ENCODE measurements around the gene RCAN2.

The RCAN2 gene

DNA sequence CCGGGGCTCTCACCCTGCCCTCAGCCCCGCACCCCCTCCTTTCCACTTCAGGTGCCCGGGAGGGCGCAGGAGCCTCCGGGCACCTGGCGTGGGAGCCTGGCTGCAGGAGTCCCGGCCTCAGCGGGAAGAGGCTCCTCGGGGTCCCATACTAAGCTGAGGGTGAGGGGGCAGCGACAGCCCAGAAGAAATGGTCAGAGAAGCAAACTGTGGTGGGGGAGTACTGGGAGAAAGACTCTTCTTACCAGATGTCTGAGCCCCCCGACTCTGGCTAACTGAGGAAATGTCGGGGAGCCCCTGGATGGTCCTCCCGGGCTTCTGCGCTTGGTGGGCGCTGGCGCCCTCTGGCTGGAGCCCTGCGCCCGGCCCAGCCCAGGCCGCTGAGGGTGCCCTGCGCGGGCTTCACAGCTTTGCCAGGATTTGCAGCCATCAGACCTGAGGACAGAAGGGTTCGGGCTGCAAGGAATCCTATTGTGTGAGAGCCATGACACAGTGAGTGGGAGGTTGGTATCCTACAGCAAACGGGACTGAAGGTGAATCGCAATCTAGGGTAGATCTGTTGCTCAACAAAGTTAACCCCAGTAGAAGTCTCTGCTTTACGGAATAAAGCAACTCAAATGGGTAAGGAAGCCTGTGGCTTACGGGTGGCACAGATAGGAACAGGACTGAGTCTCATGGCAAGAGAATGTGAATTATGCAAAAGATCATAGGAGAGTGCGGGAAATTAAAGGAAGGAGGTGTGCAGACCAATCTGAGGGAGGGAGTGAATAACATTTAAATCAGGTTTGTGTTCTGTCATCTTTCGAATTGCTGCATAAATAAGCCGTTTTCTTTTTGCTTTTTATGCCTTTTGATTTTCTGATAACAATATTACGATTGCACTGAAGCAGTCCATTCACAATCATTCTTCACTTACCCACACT, 639 bp upstream of the RCAN2 start:
- no peak for DNase-seq (ENCODE audit: low read depth in 2 of 2)

DNA sequence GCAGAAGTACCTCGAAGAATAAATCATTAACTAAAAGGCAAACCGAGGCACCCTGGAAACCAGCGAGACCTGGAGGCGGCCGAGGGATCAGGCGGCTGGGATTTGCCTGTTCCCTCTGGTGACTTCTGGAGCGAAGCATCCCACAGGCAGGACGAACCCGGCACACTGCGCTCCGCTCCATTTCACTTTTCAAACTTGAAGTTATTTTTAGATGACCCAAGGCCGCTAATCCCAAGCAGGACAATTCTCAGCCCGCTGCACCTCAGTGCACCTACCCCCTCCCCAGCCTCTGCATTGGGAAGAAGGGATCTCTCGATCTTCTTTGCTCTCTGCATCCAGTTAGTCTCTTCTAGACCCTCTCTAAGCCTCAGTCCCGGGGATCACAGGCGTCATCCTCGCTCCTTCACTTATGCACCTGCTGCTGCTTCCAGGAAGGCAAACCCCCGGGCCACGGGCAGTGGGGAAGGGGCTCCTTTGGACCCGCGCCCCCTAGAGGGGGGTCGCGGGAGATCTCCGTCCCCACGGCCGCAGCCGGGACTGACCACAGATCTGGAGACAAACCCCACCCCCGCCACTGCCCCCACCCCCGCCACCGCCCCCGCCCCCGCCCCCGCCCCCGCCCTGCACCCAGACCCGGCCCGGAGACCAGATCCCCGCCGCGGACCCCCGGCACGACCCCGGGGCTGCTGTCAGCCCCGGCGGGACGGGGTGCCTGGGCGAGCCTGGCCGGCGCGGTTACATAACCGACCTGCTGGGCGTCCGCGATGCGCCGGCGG, 636 bp downstream of the RCAN2 start:
- DNase-seq (ENCODE audit: low read depth in 2 of 2) = no peak

DNA sequence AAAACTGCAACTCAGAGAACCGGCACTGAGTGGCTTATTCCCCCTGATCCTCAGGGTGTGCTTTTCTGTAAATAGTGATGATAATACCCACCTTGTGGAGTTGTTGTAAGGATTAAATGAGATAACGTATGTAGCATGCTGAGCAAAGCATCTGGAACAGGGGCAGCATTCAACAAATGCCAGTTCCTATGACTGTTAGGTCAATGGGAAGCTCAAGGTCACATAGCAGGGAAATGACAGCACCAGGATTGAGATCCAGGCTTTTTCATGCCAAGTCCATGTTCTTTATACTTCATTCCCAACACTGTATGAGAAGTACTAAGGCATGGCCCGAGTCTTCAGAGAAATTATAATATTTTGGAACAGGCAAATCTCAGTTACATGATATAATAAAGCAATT, 5.1 kb downstream of the RCAN2 start:
- no peak for DNase-seq (ENCODE audit: low read depth in 2 of 2)

DNA sequence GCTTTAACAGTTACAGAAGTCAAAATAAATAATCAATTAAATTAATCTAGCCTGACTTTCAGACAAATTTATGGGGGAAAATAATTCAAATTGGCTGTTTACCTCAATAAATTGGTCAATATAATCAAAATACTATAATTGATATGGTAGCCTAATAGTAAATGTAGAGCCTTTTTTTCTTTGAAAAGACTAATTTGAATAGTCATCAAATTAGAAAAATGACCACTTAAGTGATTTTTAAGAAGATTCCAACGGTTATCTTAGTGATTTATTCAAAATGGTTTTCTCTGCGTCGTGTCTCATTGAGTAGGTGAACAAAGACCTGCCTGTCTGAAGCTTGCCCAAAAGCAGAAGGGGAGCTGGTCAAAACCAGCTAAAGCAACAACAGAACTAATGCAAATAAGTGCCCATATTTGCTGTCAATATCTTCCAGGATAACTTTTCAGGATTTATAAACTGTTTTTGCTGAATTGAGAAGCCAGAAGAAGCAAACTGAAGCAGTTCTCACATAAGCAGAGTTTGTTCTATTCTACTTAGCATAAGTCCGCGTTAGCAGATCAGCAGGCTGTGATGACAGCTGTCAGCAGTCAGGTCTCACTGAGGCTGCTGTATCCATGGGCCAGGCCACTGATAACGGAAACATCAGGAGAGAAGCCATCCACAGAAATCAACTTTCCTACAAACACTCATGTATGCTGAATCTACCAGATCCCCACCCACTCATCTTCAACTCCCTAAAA, 7.0 kb downstream of the RCAN2 start:
- no peak for DNase-seq (ENCODE audit: low read depth in 2 of 2)

DNA sequence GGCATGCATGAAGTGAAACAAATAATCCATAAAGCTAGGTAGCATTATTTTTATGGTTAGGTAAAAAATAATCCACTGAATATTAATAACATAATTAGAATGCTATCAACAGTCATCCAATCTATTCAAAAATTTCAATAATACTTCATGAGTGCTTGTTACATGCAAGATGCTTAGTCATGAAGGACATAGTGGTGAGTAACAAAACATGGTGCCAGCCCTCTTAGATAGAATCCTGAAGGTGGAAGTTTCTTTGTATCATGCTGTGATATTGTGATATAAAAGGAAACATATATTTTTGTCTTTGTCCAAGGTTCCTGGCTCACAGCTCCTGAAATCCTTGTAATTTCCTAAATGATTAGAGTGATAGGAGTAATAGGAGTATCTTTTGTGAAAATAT, 14.9 kb downstream of the RCAN2 start:
- no peak for DNase-seq (ENCODE audit: low read depth in 2 of 2)

DNA sequence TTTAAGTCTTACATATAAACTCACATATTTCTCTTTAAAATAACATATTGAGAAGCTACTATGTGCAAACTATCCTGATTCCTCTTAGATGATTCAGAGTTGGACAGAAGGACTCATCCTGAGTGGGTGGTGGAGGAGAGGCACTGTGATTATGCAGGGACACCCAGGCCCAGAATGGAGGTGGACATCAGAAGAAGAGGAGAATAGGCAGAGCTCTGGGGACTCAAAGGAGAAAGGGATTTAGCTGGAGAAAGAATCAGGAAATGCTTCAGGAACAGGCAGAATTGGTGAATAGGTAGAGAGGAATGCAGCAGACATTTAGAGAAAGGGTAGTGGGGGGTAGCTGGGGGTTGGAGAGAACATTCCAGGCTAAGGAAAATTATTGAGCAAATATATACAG, 17.4 kb downstream of the RCAN2 start:
- DNase-seq (ENCODE audit: low read depth in 2 of 2) = no peak

DNA sequence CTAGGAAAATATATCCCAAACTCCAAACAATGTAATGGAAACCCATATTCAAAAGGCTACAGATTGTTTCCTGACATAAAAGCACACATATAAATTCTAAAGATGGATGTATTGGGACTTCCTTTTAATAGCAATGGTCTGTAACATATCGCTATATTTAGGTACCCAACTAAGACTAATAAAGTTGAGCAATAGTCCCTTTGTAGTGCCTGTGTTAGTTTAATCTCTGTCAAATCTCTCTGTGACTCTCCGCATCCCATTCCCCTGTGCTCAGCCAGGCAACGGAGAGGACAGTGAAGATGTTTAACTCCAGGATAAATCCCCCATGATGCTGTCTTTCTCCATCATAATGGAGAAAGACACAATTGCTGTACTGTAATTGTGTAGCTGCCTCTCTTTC, 19.0 kb downstream of the RCAN2 start:
- DNase-seq (ENCODE audit: low read depth in 2 of 2) = no peak

DNA sequence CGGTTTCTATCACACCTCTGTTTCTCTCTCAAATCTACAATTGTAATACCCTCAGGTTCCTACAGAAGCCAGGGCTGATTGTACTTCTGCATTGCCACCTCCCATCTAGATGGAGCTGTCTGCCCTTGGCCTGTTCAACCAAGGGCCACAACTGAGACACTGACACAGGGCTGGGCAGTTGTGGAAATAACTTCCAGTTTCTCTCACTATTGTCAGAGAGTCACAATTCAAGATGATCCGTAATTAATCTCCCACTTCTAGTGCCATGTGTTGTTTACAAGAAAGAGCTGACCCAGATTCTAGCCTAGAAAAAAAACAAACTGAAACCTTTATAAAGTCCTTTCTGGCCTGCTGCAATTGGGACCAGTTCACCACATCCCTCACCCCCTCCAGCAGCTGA, 22.2 kb downstream of the RCAN2 start:
- DNase-seq (ENCODE audit: low read depth in 2 of 2) = no peak

DNA sequence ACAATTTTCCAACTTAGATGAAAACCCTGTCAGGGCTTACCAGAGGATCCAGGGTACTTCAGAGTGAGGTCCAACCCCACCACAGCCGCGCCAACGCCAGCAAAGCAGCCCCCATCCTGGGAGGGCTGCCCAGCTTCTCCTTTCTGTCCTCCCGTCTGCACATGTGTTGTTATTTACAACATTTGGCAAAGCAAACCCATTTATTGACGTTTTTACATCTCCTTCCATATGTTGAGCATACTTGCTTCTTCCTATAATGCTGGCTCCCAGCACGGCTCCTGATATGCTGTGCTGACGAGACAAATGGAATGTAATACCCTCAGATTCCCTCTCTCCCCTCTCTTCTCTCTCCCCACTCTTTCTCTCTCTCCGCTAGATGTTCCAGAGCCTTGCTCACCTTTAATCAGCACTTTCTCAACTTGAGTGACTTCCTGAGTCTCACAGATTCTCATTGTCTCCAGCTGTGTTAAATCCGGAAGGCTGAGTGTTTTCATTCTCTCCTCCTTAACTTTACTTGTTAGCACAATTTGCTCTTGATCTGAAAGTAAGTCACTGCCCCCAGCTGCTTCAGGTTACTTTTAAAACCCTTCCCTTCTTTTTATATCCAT, 22.7 kb downstream of the RCAN2 start:
- DNase-seq (ENCODE audit: low read depth in 2 of 2) = no peak

DNA sequence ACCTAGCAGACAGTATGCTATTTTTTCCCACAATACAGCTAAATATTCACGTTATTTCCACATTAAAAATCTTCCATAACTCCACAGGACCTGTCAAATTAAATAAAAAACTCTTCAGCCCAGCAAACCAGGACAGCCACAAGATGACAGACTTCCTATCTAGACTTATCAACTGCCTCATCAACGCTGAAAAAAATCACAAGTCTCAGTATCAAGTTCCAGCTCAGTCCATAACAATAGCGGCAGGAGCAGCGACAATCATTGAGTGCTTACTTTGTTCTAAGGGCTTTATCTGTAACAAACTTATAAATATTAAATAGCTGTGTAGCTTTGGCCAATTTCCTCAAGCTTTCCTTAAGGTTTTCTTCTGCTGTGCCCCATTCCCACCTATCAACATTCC, 24.7 kb downstream of the RCAN2 start:
- DNase-seq (ENCODE audit: low read depth in 2 of 2) = no peak

DNA sequence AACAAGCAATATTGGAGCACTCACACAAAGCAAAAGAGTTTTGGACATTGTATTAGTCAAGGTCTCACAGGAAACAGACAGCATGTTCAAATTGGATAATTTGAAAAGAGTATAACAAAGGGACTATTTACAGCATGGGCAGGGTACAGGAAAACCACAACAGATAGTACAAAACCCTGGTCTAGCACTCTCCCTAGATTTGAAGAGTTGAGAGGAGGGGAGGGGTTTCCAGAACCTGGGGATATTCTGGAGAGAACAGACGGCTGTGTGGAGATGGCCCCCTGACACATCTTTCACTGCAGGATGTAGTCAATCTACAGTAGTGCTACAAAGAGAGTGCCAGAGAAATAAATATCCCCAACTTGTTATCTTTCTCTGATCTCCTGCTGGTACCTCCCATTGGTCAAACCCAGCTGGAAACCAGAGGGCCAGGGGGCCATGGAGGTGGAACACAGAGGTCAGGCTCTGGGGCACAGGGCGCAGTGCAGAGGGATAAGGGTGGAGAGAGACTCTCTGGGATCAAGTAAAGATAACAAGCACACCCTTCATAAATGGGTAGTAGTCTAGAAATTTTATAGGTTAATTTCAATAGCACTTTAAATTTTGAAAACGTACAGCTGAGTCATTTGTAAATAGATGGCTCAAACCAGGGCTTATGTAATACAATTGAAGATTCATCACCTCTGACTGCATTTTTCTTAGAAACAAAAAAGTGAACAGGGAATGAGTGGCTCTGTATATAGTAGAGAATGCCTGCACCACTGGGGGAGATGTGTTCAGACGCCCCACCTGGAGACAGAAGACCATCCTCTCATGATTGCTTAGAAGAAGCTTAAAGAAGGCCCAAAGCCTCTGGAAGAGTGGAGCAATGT, 25.7 kb downstream of the RCAN2 start:
- DNase-seq (ENCODE audit: low read depth in 2 of 2) = no peak

DNA sequence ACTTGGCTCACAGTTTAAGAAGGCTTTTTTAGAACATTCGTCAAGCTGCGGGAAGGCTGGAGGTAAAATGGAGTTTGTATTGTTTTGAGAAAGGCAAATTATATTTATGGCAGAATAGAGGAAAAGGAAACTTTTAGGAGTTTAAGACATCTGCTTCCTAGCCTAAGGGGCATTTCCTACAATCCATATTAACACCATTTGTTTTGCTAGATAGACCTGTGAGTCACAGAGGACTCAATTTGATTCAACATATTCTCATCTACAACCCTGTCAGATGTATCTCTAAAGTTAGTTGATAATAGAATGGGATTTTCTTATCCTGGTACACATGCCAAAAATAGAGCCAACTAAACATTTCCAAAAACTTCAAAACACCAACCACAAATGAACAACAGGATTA, 35.0 kb downstream of the RCAN2 start:
- DNase-seq (ENCODE audit: low read depth in 2 of 2) = no peak

DNA sequence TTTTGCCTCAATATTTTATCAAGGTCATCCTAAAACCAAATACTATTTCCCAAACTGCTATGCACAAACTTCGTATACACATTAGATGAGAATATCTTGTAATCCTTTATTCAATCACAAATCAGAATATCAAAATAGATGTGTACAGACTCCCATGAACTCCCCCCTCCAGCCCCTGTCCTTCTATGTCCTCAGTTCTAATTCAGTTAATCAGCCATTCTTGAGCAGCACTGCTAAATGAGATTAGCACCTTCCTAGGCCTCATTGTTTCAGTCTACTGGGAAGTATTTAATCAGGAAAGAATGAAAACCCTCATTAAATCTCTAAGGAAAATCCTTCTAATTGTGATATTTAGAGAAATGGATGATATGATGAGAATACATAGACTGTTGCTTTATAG, 36.6 kb downstream of the RCAN2 start:
- no peak for DNase-seq (ENCODE audit: low read depth in 2 of 2)

DNA sequence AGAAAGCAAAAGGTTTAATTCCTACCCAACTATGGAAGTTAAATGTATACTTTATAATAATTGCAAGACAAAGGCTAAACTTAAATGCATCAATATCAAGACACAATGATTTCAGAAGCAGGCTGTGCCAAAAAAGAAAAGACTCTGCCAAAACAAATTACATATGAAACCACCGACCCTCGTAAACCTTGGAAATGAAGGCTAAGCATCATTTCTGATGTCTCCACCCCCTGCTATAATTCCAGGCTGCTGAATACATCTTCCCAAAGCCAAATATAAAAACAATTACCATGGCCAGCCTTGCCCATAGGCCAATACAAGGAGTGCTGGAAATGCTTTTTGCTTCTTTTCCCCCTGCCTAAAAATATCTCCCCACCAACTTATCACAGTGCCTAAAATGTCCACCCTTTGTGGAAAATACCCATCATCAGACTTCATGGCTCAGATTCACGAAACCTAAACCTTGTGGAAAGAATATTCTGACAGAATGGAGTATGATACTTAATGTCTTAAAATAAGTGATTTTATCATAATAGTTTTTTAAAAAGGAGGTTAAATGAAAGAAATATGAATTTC, 37.4 kb downstream of the RCAN2 start:
- DNase-seq (ENCODE audit: low read depth in 2 of 2) = no peak

DNA sequence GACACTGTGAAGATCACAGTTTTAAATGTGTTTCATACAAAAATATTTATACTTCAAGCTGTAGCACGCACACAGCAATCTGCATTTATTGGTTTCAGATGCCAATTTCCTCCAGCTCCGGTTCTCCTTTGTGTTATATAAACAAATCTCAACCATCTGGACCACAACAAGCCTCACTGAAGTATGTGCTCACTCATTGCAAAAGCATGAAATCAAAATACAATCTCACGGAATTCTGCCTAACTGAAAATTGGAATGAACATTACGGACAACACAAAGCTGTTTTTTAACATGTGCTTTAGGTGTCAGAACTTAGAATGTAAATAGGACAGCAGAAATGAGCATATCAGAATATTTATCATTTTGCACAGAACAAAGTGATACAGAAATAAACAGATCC, 38.0 kb downstream of the RCAN2 start:
- no peak for DNase-seq (ENCODE audit: low read depth in 2 of 2)

DNA sequence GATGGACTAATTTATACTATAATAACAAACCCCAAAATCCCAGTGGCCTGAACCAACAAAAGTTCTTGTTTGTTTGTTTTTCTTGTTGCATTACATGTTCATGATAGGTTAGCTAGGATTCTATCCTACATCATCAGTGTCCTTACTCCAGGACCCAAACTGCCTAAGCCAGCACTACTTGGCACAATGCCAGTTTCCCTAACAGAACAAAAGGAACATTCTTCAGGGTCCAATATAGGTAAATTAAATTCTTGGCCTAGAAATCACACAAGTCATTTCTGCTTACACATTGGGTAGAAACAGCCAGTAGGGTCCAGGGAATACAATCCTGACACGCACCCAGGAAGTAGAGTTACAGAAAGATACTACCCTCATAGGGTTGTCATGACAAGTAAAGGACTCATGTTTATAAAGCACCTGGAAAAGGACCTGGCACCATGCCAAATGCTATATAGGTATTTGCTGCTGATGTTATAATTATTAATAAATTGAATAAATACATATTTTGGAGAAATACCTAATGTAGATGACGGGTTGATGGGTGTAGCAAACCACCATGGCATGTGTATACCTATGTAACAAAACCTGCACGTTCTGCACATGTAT, 38.8 kb downstream of the RCAN2 start:
- DNase-seq (ENCODE audit: low read depth in 2 of 2) = no peak

DNA sequence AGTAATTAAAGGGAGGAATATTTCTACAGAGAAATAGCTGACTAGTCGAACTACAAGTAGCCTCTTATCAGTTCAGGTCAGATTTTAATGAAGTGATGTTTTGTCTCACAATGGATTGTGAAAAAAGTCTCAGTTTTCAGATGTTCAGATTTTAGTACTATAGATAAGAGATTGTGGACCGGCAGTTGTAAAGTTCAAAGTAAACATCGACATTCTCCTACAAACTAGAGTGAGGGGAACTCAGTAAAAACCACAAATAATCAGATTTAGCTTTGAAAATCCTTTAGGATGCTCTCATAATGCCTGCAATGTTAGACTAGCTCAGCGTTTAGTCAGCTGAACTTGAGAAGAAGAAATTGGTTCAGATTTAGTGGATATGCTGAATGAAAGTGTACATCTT, 39.9 kb downstream of the RCAN2 start:
- DNase-seq (ENCODE audit: low read depth in 2 of 2) = no peak

DNA sequence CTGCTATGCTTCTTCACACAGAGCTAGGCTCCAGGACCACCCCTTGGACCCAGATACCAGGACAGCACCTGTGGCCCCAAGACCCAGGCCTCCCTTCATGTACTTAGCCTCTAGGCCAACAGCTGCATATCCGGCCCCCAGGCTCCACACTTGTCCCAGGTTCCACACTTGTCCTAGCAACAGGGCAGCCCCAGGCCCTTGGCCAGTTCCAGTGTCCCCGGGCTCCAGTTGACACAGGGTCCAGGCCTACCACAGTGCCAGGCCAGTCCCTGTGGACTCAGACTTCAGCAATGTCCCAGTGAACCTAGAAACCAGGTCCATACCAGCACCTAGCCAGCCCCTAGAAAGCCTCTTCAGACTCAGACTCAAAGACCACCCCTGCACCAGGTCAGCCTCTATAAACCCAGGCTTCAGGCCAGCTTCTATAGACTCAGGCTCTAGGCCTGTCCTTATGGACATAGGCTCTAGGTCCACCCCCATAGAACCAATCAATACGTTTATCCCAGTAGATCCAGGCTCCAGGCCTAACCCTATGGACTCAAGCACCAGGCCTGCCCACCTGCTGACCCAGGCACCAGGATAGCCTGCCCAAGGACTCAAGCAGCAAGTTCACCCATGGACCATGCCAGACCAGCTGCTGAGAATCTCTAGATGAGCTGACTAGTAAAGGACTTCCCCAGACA, 46.3 kb downstream of the RCAN2 start:
- no peak for DNase-seq (ENCODE audit: low read depth in 2 of 2)

DNA sequence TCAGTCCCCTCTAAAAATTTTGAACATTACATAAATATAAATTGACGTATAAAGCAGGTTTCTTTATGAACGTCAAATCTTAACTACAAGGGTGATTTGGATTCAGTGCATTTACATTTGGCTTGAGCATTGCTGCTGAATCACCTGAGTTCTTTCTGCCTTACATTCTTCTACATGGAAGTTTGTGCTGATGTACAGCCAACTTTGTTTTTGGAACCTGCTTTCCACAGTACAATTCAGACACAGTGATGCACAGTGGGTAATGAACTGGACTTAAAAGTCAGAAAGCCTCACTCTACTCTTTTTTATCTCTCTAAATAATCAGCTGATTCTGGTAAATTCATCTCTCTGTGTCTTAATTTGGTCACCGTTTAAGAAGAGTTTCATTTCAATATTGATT, 47.6 kb downstream of the RCAN2 start:
- no peak for DNase-seq (ENCODE audit: low read depth in 2 of 2)

DNA sequence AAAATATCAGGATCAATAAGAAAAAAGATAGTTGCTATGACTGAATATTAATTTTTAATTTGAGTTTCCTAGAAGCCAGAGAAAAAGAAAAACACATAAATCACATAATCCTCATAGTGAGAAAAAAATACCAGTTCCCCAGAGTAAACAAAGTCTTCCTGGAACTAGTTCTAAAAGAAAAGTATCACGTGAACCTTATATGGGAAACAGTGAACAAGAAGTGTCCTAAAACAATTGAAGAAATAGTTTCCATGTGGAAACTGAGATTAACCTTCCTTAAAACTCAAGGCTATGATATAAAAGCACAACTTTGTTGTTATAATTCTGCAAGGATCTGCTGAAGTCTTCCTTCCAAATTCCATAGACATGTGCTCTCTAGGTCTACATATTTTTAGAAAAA, 50.6 kb downstream of the RCAN2 start:
- no peak for DNase-seq (ENCODE audit: low read depth in 2 of 2)

Measured in stimulated activated CD8-positive, alpha-beta memory T cell treated with anti-CD3 and anti-CD28 coated beads, Interleukin-2, amount 100 ng/mL, for 48 hours (primary cell).